Measurements from ENCODE around the gene POLD4.

POLD4 gene

GRCh38 chr11:67349036-67349435, 4.3 kb downstream of the POLD4 start:
- H3K4me1 ChIP-seq (ENCODE audit: control insufficient read depth, insufficient read depth, low read length, poor library complexity, severe bottlenecking) = peaks cover 17% of the 10 kb centered on the region
- H3K9me3 ChIP-seq (ENCODE audit: control insufficient read depth, low read length) = no peaks in the 10 kb centered on the region
- H3K27ac ChIP-seq (ENCODE audit: low read depth, low read length, severe bottlenecking) = no peak overlapping the region
- no peaks in the 10 kb centered on the region for H3K36me3 ChIP-seq (ENCODE audit: control insufficient read depth, insufficient read depth, low read length)
- WGBS, 2 experiments (ENCODE audit: insufficient coverage in 2 of 2) = 78 to 96% methylated on average over 4 to 5 of the region's 5 CpGs
- H3K4me3 ChIP-seq (ENCODE audit: extremely low read depth, insufficient read depth, low read length, poor library complexity, severe bottlenecking) = no peak overlapping the region

- Histone ChIP-seq H3K9me3 (ENCODE audit: control insufficient read depth, low read length) (no peaks in the 10 kb centered on the region), H3K4me1 (ENCODE audit: control insufficient read depth, insufficient read depth, low read length, poor library complexity, severe bottlenecking) (peaks cover 16% of the 10 kb centered on the region), H3K36me3 (ENCODE audit: control insufficient read depth, insufficient read depth, low read length) (no peaks in the 10 kb centered on the region), H3K4me3 (ENCODE audit: extremely low read depth, insufficient read depth, low read length, poor library complexity, severe bottlenecking) (no peak overlapping the region), H3K27ac (ENCODE audit: low read depth, low read length, severe bottlenecking) (no peak overlapping the region)
- 95 to 97% methylated on average over 5 to 10 of the region's 11 CpGs for WGBS, 2 experiments (ENCODE audit: insufficient coverage in 2 of 2)
Observed at GRCh38 chr11:67347964-67348749, 5.2 kb downstream of the POLD4 start.

DNA sequence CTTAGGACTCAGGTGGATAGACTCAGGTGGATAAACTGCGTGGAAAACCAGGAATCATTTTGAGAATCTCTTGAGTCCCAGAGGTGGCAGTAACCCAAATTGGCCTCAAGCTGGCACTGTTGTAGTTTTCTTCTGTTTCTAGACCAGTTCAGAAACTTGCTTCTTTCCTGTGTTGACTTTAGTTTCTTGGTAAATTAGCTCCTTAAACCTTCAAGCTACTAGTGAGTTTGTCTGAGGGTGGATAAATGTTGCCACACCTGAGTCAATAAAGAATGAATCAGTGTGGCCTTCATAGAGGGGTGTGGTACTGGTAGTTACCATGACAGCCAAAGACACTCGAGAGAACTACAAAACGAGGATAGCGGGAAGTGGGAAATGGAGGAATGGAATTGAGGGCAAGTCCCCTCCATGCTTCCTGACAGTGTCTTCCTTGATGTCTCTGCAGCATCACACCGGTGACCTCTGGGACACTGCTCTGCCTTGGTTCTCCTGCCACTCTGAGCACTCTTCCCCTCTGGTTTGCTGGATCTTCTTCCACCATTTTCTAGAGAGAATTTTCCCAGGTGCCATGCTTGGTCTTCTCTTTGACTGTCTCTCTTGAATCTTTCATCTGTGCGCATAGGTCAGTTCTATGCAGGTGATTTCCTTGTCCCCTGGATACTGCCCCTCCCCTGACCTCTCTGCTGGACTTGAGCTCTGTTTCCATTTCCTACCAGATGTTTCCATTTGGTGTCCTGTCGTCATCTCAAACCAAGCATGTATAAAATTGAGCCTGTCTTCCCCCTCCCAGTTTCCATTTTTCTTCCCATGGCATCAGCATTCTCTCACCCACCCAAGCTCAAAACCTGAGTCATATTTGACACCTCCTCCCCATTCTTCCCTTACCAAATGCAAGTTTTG, 7.2 kb downstream of the POLD4 start:
- 68 to 82% methylated on average over 4 to 7 of the region's 7 CpGs for WGBS, 2 experiments (ENCODE audit: insufficient coverage in 2 of 2)
- H3K4me3 ChIP-seq (ENCODE audit: extremely low read depth, insufficient read depth, low read length, poor library complexity, severe bottlenecking) = no peak overlapping the region
- H3K36me3 ChIP-seq (ENCODE audit: control insufficient read depth, insufficient read depth, low read length) = no peaks in the 10 kb centered on the region
- H3K9me3 ChIP-seq (ENCODE audit: control insufficient read depth, low read length) = peaks cover 7% of the 10 kb centered on the region
- peaks cover 16% of the 10 kb centered on the region for H3K4me1 ChIP-seq (ENCODE audit: control insufficient read depth, insufficient read depth, low read length, poor library complexity, severe bottlenecking)
- no peak overlapping the region for H3K27ac ChIP-seq (ENCODE audit: low read depth, low read length, severe bottlenecking)

DNA sequence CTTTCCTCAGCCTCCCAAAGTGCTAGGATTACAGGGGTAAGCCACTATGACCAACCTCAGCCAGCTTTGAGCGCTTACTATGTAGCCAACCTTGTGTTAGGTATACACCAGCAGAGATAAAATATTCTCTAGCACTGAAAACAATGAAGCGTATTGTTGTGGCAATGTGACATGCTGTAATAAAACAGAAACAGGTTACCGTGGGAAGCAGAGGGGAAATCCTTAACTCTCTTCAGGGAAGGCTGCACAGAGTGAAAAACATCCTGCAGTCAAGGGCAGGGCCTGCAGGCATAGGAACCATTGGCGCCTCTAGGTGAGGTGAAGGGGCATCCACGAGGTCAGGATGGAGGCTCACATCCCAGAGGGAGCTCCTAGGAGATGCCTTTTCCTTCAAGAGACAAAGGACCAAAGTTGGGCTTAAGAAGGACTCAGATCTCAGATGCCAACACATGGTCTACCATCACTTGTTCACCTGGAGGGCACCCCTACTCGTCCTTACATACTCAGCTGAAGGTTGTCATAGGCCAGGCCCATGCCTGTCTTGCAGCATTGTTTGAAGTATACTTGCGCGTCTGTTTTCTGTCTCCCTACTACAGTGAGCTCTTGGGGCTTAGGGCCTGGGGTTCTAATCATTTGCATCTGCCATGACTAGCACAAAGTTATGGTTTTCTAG, 8.0 kb downstream of the POLD4 start:
- Histone ChIP-seq H3K4me3 (ENCODE audit: extremely low read depth, insufficient read depth, low read length, poor library complexity, severe bottlenecking) (no peak overlapping the region), H3K36me3 (ENCODE audit: control insufficient read depth, insufficient read depth, low read length) (no peaks in the 10 kb centered on the region), H3K27ac (ENCODE audit: low read depth, low read length, severe bottlenecking) (no peak overlapping the region), H3K4me1 (ENCODE audit: control insufficient read depth, insufficient read depth, low read length, poor library complexity, severe bottlenecking) (peaks cover 16% of the 10 kb centered on the region), H3K9me3 (ENCODE audit: control insufficient read depth, low read length) (peaks cover 7% of the 10 kb centered on the region)
- WGBS, 2 experiments (ENCODE audit: insufficient coverage in 2 of 2) = 84 to 85% methylated on average over 5 of the region's 8 CpGs

DNA sequence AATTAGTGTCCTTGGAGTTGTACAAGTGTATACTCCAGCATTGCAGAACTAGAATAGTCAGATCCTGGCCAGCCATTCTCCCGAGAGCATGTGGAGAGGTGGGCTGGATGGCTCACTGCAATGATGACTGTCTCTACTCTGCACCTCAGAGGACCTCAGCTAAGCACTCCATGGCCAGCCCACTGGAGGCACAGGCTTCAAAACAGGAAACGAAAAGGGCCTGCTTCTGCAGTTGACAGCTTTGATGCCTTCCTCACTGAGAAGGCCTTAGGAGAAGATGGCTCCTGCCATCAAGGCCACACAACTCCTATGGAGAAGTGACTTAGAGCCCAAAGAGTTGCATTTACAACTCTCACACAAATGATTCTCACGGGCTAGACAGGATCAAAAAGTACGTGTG, 9.1 kb downstream of the POLD4 start:
- peaks cover 7% of the 10 kb centered on the region for H3K9me3 ChIP-seq (ENCODE audit: control insufficient read depth, low read length)
- H3K36me3 ChIP-seq (ENCODE audit: control insufficient read depth, insufficient read depth, low read length) = no peaks in the 10 kb centered on the region
- peaks cover 14% of the 10 kb centered on the region for H3K4me1 ChIP-seq (ENCODE audit: control insufficient read depth, insufficient read depth, low read length, poor library complexity, severe bottlenecking)
- no peak overlapping the region for H3K27ac ChIP-seq (ENCODE audit: low read depth, low read length, severe bottlenecking)
- WGBS, 2 experiments (ENCODE audit: insufficient coverage in 2 of 2) = 88% methylated on average over 4 of the region's 4 CpGs
- no peak overlapping the region for H3K4me3 ChIP-seq (ENCODE audit: extremely low read depth, insufficient read depth, low read length, poor library complexity, severe bottlenecking)

DNA sequence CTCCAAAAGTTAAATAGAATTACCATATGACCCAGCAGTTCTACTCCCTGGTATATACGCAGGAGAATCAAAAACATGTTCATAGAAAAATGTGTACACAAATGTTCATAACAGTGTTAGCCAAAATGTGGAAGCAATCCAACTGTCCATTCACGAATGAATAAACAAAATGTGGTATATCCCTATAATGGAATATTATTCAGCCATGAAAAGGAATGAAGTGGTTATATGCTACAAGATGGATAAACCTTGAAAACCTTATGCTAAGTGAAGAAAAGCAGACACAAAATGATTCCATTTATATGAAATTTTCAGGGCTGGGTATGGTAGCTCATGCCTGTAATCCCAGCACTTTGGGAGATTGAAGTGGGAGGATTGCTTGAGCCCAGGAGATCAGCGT, 16.1 kb downstream of the POLD4 start:
- Histone ChIP-seq H3K4me3 (ENCODE audit: extremely low read depth, insufficient read depth, low read length, poor library complexity, severe bottlenecking) (no peak overlapping the region), H3K27ac (ENCODE audit: low read depth, low read length, severe bottlenecking) (no peak overlapping the region), H3K4me1 (ENCODE audit: control insufficient read depth, insufficient read depth, low read length, poor library complexity, severe bottlenecking) (peaks cover 7% of the 10 kb centered on the region), H3K36me3 (ENCODE audit: control insufficient read depth, insufficient read depth, low read length) (no peaks in the 10 kb centered on the region), H3K9me3 (ENCODE audit: control insufficient read depth, low read length) (peaks cover 3% of the 10 kb centered on the region)
- 57% methylated on average over 1 of the region's 3 CpGs; no CpG with 5 or more reads in 1 of the 2 experiments for WGBS, 2 experiments (ENCODE audit: insufficient coverage in 2 of 2)

- 86 to 94% methylated on average over 5 to 6 of the region's 6 CpGs for WGBS, 2 experiments (ENCODE audit: insufficient coverage in 2 of 2)
- no peaks in the 10 kb centered on the region for H3K9me3 ChIP-seq (ENCODE audit: control insufficient read depth, low read length)
- no peak overlapping the region for H3K27ac ChIP-seq (ENCODE audit: low read depth, low read length, severe bottlenecking)
Observed at GRCh38 chr11:67332081-67332691, 21.2 kb downstream of the POLD4 start.

GRCh38 chr11:67323526-67323925, 29.8 kb downstream of the POLD4 start:
- Histone ChIP-seq H3K27ac (ENCODE audit: low read depth, low read length, severe bottlenecking) (no peak overlapping the region), H3K36me3 (ENCODE audit: control insufficient read depth, insufficient read depth, low read length) (no peaks in the 10 kb centered on the region), H3K9me3 (ENCODE audit: control insufficient read depth, low read length) (no peaks in the 10 kb centered on the region), H3K4me3 (ENCODE audit: extremely low read depth, insufficient read depth, low read length, poor library complexity, severe bottlenecking) (no peak overlapping the region), H3K4me1 (ENCODE audit: control insufficient read depth, insufficient read depth, low read length, poor library complexity, severe bottlenecking) (peaks cover under 1% of the 10 kb centered on the region)
- WGBS, 2 experiments (ENCODE audit: insufficient coverage in 2 of 2) = 90 to 96% methylated on average over 7 of the region's 7 CpGs

More at GRCh38 chr11:67332081-67332691, 21.2 kb downstream of the POLD4 start:
- H3K4me3 ChIP-seq (ENCODE audit: extremely low read depth, insufficient read depth, low read length, poor library complexity, severe bottlenecking) = no peak overlapping the region
- H3K4me1 ChIP-seq (ENCODE audit: control insufficient read depth, insufficient read depth, low read length, poor library complexity, severe bottlenecking) = peaks cover 10% of the 10 kb centered on the region
- no peaks in the 10 kb centered on the region for H3K36me3 ChIP-seq (ENCODE audit: control insufficient read depth, insufficient read depth, low read length)

DNA sequence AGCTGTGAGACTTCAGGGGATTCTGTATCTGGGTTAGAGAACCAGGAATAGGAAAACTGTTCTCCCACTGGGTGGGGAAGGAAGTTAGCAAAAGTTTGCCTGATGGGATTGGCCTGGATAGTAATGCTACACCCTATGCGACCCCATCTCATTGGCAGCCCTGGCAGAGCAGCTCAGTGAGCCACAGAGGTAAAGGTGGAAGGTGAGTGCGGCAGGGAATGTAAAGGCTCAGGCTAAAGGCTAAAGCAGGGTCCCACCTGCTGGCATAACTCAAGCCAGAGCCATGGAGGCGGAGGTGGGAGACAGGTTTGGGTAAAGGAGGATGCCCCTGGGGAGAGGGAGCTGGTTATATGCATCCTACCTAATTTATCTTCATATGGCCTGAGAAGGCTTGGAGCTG, 31.3 kb downstream of the POLD4 start:
- Histone ChIP-seq H3K36me3 (ENCODE audit: control insufficient read depth, insufficient read depth, low read length) (no peaks in the 10 kb centered on the region), H3K9me3 (ENCODE audit: control insufficient read depth, low read length) (no peaks in the 10 kb centered on the region), H3K4me1 (ENCODE audit: control insufficient read depth, insufficient read depth, low read length, poor library complexity, severe bottlenecking) (peaks cover 3% of the 10 kb centered on the region), H3K27ac (ENCODE audit: low read depth, low read length, severe bottlenecking) (no peak overlapping the region), H3K4me3 (ENCODE audit: extremely low read depth, insufficient read depth, low read length, poor library complexity, severe bottlenecking) (no peak overlapping the region)
- 87 to 100% methylated on average over 2 of the region's 3 CpGs for WGBS, 2 experiments (ENCODE audit: insufficient coverage in 2 of 2)

DNA sequence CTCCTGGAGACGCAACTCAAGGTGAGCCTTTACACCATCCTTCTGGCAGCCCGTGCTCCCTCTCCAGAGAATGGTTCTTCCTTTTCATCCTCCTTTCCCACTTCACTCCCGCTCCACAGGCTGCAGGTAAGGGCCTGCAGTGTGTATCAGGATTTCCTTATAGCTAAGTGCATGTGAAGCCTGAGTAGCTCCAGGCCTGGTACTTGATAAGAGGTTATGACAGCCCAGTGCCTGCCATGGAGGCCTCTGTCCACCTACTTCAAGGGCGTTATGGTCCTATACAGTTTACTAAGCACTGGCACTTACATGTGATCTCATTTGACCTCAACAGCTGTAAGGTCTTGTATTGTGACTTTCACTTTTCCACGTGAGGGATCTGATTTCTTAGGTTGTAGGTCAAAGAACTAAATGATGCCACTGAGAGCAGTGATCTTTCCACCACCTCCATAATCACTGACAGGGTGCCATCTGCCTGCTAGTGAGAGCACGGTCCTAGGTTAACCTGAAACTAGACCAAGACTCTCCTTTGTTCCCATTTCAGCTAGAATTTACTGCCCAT, 32.0 kb downstream of the POLD4 start:
- H3K36me3 ChIP-seq (ENCODE audit: control insufficient read depth, insufficient read depth, low read length) = no peaks in the 10 kb centered on the region
- no peaks in the 10 kb centered on the region for H3K9me3 ChIP-seq (ENCODE audit: control insufficient read depth, low read length)
- peaks cover 3% of the 10 kb centered on the region for H3K4me1 ChIP-seq (ENCODE audit: control insufficient read depth, insufficient read depth, low read length, poor library complexity, severe bottlenecking)
- H3K27ac ChIP-seq (ENCODE audit: low read depth, low read length, severe bottlenecking) = no peak overlapping the region
- no peak overlapping the region for H3K4me3 ChIP-seq (ENCODE audit: extremely low read depth, insufficient read depth, low read length, poor library complexity, severe bottlenecking)
- WGBS, 2 experiments (ENCODE audit: insufficient coverage in 2 of 2) = 92 to 98% methylated on average over 2 to 4 of the region's 6 CpGs
